ENCODE data around the gene EIF1.
"Not testable (repeated sequence)": the region's sequence is repeated elsewhere in the genome, so short reads cannot be mapped to it uniquely, and the experiment has no call there.

EIF1 gene

GRCh38 chr17:41688641-41689496 is at the start of gene EIF1:
TSS of gene EIF1 (plus strand) at chr17:41688885. CDS start at chr17:41689039, 154 bp downstream.
- peak; percentile 100 for DNase-seq (ENCODE audit: low read depth, low spot score)

- DNase-seq (ENCODE audit: low read depth, low spot score): no peak
Observed at GRCh38 chr17:41638941-41639340, 49.7 kb upstream of the EIF1 start.

DNA sequence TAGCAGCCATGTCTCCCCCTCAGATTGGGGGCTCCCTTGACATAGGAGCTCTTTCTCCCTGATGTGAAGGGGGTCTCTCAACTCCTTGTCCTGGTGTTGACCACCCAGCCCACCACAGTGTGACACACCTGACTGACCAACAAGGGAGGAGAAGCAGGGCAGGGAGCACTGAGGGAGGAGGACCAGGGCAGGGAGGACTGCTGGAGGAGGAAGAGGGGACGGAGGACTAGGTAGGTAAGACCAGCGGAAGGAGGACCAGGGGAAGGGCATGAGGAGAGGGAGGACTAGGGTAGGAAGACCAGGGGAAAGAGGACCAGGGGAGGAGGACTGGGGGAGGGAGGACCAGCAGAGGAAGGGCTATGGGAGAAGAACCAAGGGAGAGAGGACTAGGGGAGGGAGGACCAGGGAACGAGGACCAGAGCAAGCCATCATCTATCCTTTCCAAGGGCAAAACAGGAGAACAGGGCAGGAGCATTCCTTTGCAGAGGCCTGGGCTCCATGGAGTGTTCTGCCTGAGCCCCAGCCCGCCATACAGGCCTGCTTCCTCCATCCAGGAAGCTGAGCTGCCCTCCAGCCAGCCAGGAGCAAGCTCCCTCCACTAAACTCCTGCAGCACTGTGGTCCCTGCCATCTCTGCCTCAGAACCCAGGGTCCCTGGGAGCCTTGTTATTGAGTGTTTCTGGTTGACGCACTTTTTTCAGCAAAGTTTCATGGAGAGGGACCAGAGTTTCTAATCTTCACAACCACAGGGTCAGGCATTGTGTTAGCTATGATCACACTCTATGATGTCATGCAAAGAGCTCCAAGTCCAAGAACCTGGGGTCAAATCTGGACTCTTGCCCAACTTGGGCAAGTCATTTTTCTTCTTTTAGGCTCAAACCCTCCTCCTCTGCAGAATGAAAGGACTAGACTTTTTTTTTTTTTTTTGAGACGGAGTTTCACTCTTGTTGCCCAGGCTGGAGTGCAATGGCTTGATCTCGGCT is 48.9 kb upstream of the EIF1 start:
- no peak for DNase-seq (ENCODE audit: low read depth, low spot score)

DNA sequence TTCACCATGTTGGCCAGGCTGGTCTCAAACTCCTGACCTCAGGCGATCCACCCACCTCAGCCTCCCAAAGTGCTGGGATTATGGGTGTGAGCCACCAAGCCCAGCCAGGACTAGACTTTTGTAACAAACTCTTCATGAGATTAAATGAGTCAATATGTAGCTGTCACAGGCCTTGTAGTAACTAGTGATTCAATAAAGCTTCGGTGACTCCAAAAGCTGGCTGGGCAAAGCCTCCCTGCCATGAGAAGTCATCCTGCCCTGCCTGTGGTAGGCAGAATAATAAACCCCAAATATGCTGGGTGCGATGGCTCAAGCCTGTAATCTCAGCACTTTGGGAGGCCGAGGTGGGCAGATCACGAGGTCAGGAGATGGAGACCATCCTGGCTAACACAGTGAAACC is 48.1 kb upstream of the EIF1 start:
- not testable (repeated sequence) for DNase-seq (ENCODE audit: low read depth, low spot score)

DNA sequence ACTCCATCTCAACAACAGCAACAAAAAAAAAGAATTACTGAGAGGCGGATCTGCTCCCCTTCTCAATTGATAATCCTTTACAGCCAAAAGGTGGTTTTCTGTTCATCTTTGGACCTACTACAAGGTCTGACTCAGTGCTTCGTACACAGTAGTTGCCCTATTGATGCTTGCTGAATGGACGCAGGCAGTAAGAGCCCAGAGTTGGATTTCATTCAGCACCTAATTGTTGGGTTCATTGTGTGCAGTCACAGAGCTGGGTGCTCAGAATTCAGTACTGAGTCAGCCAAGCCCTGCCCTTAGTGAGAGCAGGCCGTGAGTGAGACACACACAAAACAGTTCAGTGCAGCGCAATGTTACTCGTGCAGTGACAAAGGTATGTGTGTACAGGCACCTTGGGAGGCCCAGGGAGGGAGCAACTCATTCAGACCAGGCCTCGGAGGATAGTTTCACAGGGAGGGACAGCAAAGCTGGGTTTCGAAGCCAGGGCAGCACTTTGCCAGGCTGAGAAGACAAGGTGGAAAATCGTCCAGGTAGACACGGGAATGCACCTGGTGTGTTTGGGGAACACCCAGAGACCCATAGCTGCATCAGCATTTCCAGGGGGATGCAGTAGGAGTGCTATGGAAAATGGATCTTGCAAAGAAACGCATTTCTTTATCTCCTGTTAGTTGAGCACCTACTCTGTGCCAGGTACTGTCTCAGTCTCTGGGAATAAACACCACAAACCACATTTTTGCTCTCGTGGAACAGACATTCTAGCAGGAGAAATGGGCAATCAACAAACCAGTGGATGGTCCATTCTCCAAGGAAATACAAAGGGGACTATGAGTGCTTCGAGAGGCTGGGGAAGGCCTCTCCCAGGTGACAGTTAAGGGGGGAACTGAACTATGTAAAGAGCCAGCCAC is 46.2 kb upstream of the EIF1 start:
- DNase-seq (ENCODE audit: low read depth, low spot score): no peak

DNA sequence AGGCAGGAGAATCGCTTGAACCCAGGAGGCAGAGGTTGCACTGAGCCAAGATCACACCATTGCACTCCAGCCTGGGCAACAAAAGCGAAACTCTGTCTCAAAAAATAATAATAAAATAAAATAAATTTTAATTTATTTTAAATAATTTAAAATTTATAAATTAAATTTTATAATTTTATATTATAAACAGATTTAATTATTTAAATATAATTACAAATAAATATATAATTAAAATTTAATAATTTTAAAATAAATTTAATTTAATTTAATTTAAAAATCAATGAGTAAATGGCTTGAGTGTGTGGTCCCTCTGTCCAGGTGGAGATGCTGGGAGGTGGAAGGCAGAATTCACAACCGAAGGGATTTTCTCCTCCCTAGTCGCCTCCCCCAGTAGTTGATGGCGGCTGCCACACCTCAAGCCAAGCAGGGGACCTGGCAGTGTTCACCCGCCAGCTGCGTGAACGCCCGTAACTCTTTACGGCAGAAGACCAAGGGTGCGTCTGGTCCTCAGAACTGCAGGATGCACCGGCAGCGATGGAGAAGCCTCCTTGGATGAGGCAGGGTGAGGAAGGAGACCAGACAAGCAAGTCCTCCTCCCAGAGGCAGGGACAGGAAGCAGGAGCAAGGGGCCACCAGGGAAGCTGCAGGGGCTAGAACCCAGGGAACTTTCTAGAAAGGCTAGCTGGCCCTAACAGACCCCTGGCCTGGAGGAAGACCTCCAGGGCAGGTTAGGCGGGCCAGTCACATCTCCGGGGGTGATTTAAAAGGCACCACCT is 41.5 kb upstream of the EIF1 start:
- no peak for DNase-seq (ENCODE audit: low read depth, low spot score)

DNA sequence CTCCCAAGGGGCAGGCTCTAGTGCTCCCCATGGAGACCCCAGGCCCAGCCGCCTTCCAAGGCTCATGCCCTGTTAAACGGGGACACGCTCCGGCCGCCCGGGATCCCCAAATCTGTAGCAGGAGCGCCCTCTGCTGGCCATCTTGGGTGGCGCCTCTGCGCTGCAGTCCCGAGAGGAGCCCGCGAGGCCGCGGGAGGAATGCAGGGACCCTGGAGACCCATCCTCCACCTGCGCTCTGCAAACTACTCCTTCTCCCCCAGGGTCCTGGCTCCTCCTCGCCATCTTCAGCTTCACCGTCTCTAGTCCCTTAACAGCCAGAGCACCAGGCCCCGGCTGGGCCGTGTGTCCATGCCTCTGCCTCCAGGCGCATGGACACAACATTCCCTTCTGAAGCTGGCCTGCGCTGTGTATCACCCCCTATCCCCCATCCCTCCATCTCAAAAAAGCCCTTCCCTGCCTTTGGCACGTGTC is 40.7 kb upstream of the EIF1 start:
- DNase-seq (ENCODE audit: low read depth, low spot score): peak; percentile 98

- peak; percentile 93 for DNase-seq (ENCODE audit: low read depth, low spot score)
Observed at GRCh38 chr17:41648411-41649195, 40.1 kb upstream of the EIF1 start.

- DNase-seq (ENCODE audit: low read depth, low spot score): no peak
Observed at GRCh38 chr17:41649923-41650519, 38.7 kb upstream of the EIF1 start.

- DNase-seq (ENCODE audit: low read depth, low spot score): no peak
Observed at GRCh38 chr17:41650794-41651624, 37.7 kb upstream of the EIF1 start.

GRCh38 chr17:41651625-41652460 is 36.8 kb upstream of the EIF1 start:
- no peak for DNase-seq (ENCODE audit: low read depth, low spot score)

DNA sequence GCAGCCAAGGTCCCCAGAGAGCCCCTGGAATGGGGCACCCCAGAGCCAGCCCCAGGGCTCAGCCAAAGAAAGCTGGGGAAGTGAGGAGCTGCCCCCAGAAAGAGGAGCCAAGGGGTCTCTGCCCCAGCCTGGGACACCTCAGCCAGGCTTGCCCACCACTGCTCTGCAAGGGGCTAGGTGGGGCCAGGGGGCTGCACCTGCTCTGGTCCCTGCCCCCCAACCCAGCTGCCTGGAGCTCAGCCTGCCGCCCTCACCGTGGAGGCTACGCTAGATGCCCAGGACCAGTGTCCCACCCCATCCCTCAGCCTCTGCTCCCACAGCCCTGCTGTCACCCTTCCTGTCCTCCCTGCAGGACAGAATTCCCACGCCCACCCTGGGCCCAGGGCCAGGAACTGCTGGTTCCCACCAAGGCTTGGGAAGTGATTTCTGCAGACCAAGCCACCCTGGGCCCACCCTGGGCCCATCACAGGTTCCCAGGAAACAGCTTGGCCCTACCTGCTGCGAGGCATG is 36.2 kb upstream of the EIF1 start:
- no peak for DNase-seq (ENCODE audit: low read depth, low spot score)

- no peak for DNase-seq (ENCODE audit: low read depth, low spot score)
Observed at GRCh38 chr17:41653421-41653820, 35.3 kb upstream of the EIF1 start.

- DNase-seq (ENCODE audit: low read depth, low spot score): peak; percentile 59
Observed at GRCh38 chr17:41653892-41654677, 34.6 kb upstream of the EIF1 start.

DNA sequence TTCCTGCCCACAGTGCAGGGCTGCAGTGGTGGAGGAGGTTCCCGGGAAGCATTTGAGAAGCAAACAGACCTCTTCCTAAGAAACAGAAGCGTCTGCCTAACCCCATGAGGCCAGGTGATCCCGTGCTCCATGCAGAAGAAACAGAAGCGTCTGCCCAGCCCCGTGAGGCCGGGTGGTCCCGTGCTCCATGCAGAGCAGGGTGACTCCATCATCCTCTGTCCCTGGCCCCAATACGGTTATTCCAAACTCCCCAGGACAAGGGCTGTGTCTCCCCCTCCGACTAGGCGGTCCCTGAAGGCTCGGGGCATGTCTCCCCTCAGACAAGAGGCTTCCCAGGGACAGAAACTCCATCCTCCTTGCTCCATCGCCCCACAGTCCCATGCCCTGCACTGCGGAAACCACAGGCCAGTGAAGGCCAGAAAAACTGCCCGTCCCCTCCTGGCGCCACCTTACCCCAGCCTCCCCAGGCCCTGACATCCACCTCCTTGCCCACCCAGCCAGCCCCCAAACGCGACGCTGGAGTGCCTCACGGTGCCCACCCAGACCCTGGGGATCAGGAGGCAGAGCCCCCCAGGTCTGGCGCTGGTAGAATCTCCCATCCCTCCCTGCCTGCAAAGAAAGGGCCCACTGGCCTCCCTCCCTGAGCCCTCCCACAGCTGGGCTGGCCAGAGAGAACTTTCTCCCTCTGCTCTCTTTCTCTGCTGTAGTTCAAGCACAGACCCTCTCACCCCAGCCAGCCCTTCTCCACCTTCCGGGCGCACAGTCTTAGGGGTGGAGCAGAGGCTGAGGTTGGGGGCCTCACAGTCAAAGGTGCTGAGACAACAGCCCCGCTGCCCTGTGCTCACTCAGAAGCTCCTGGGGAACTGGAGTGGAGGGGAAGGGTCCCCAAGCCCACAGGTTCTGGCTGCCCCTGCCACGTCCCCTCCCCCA is 33.7 kb upstream of the EIF1 start:
- DNase-seq (ENCODE audit: low read depth, low spot score): no peak
